EH (cell line): Measurements from ENCODE around the gene ANO3.
"Not testable (repeated sequence)": the region's sequence is repeated elsewhere in the genome, so short reads cannot be mapped to it uniquely, and the experiment has no call there.

Experiments
- DNase-seq: peaks from one replicate; pipeline ENCODE4 v3.0.0-alpha.2; 2015; ENCODE audit warnings: low read depth

The ANO3 gene

GRCh38 chr11:26626346-26626745 lies 294.4 kb downstream of the ANO3 start:
- DNase-seq: no peak

GRCh38 chr11:26632691-26633159 lies 300.8 kb downstream of the ANO3 start:
- DNase-seq: no peak

- DNase-seq: not testable (repeated sequence)
These were observed 311.4 kb downstream of the ANO3 start for GRCh38 chr11:26643314-26643713.

GRCh38 chr11:26649884-26650283 lies 318.0 kb downstream of the ANO3 start:
- peak; percentile 65 for DNase-seq

- DNase-seq: no peak
These were observed 320.0 kb downstream of the ANO3 start for GRCh38 chr11:26651916-26652315.

GRCh38 chr11:26655287-26655686 lies 323.4 kb downstream of the ANO3 start:
- no peak for DNase-seq

GRCh38 chr11:26662916-26663315 lies 331.0 kb downstream of the ANO3 start:
- DNase-seq: no peak

GRCh38 chr11:26665036-26665435 lies 333.1 kb downstream of the ANO3 start:
- DNase-seq: no peak

- DNase-seq: no peak
These were observed 334.0 kb downstream of the ANO3 start for GRCh38 chr11:26665946-26666345.

- DNase-seq: no peak
These were observed 343.5 kb downstream of the ANO3 start for GRCh38 chr11:26675233-26675928.

GRCh38 chr11:26676641-26677040 lies 344.7 kb downstream of the ANO3 start:
- DNase-seq: no peak

- no peak for DNase-seq
These were observed 345.6 kb downstream of the ANO3 start for GRCh38 chr11:26677566-26677965.

GRCh38 chr11:26687351-26687750 lies 355.4 kb downstream of the ANO3 start:
- no peak for DNase-seq

- no peak for DNase-seq
These were observed 356.8 kb downstream of the ANO3 start for GRCh38 chr11:26688701-26689100.

GRCh38 chr11:26696330-26696729 lies 364.4 kb downstream of the ANO3 start:
- no peak for DNase-seq

- no peak for DNase-seq
These were observed 366.3 kb downstream of the ANO3 start for GRCh38 chr11:26698224-26698623.

GRCh38 chr11:26700574-26701235 lies 368.8 kb downstream of the ANO3 start:
- no peak for DNase-seq

GRCh38 chr11:26702406-26702805 lies 370.5 kb downstream of the ANO3 start:
- DNase-seq: no peak

- no peak for DNase-seq
These were observed 371.7 kb downstream of the ANO3 start for GRCh38 chr11:26703411-26704191.

GRCh38 chr11:26704249-26704648 lies 372.3 kb downstream of the ANO3 start:
- no peak for DNase-seq

GRCh38 chr11:26706181-26706580 lies 374.3 kb downstream of the ANO3 start:
- no peak for DNase-seq

- no peak for DNase-seq
These were observed 377.0 kb downstream of the ANO3 start for GRCh38 chr11:26708736-26709456.
